Astrocyte of the spinal cord (primary cell): ENCODE measurements around the gene LCLAT1.

Source experiments
- DNase-seq: peaks from one replicate; pipeline ENCODE4 v3.0.0; 2011; ENCODE audit warnings: low read depth, low spot score
- H3K4me3 ChIP-seq: 2 replicates; pipeline ENCODE4 v1.5.1; 2011; ENCODE audit warnings: low read depth, mild to moderate bottlenecking, low read length, moderate library complexity
- CTCF ChIP-seq: IDR thresholded peaks from 2 replicates; pipeline ENCODE4 v1.5.1; 2012; ENCODE audit warnings: low read depth, mild to moderate bottlenecking, low read length, inconsistent platforms
- in situ Hi-C: cut with HindIII; loops from 2 replicates; pipeline ENCODE4 v1.10.0; 2017; ENCODE audit warnings: low sequenced_read_pairs

Gene LCLAT1

GRCh38 chr2:30548386-30548785 lies 101.3 kb downstream of the LCLAT1 start:
- DNase-seq: no peak
- in situ Hi-C loops: no loop called here
- TF ChIP-seq CTCF: no peak
- no peak overlapping the region for H3K4me3 ChIP-seq

GRCh38 chr2:30549096-30549495 lies 102.0 kb downstream of the LCLAT1 start:
- no peak for DNase-seq
- no peak for TF ChIP-seq CTCF
- in situ Hi-C loops: no loop called here
- H3K4me3 ChIP-seq: no peak overlapping the region

- in situ Hi-C loops: no loop called here
- H3K4me3 ChIP-seq: no peak overlapping the region
- no peak for DNase-seq
- TF ChIP-seq CTCF: no peak
Observed at GRCh38 chr2:30559544-30560275, 112.7 kb downstream of the LCLAT1 start.

GRCh38 chr2:30561349-30561748 lies 114.3 kb downstream of the LCLAT1 start:
- DNase-seq: no peak
- in situ Hi-C loops: no loop called here
- H3K4me3 ChIP-seq: no peak overlapping the region
- no peak for TF ChIP-seq CTCF

- no peak for DNase-seq
- no peak for TF ChIP-seq CTCF
- H3K4me3 ChIP-seq: no peak overlapping the region
- in situ Hi-C loops: no loop called here
Observed at GRCh38 chr2:30565851-30566358, 118.9 kb downstream of the LCLAT1 start.

GRCh38 chr2:30566631-30567030 lies 119.6 kb downstream of the LCLAT1 start:
- no peak for DNase-seq
- no peak overlapping the region for H3K4me3 ChIP-seq
- in situ Hi-C loops: no loop called here
- TF ChIP-seq CTCF: no peak
